Activated naive CD4-positive, alpha-beta T cell treated with anti-CD3 and anti-CD28 coated beads, Interleukin-2, amount 50 U/mL, for 72 hours (primary cell): Measurements from ENCODE around the gene BCAS4. TPM values are rescaled to one million over a fixed set of nuclear protein-coding genes. Genes with fewer than 3 reads are reported as not detected.
"Not testable (repeated sequence)": the region's sequence is repeated elsewhere in the genome, so short reads cannot be mapped to it uniquely, and the experiment has no call there.

Experiments used
- ATAC-seq, 2 donors: fragments of 150-1000 bp; cut with Tn5 transposase; 2 replicates each; pipeline ENCODE4 v1.10.0; 2021; ENCODE audit warnings: mild to moderate bottlenecking in 2 of 2, moderate library complexity in 2 of 2
- DNase-seq, 2 donors: peaks; one replicate each; pipeline ENCODE4 v3.0.0; 2021 to 2022; ENCODE audit warnings: low spot score in 2 of 2
- H3K27ac Mint-ChIP-seq, 2 donors: one replicate each; pipeline ENCODE4 v1.8.0; 2022; ENCODE audit warnings: mild to moderate bottlenecking in 2 of 2, mixed read lengths in 2 of 2
- H3K36me3 Mint-ChIP-seq, 2 donors: one replicate each; pipeline ENCODE4 v1.8.0; 2022; ENCODE audit warnings: mixed read lengths in 2 of 2
- H3K9me3 Mint-ChIP-seq, 2 donors: one replicate each; pipeline ENCODE4 v1.8.0; 2022; ENCODE audit warnings: mixed read lengths in 2 of 2
- total RNA-seq, 2 donors: library from RNA; stranded (reverse); gene quantifications; one replicate each; pipeline ENCODE4 v1.2.3, GENCODE V29; 2022

BCAS4 gene
- total RNA-seq, 2 donors from 2014 or later = 12.6 to 19.3 TPM

- no peak for DNase-seq
- Mint-ChIP-seq H3K36me3 (no peaks in the 10 kb centered on the region), H3K27ac (no peak overlapping the region), H3K9me3 (no peaks in the 10 kb centered on the region)
- ATAC-seq = no peak
These were observed 72.9 kb downstream of the BCAS4 start for GRCh38 chr20:50867805-50868204.

- H3K36me3 Mint-ChIP-seq = no peaks in the 10 kb centered on the region
- H3K27ac Mint-ChIP-seq = peak overlapping the region; percentile 59 to 81
- DNase-seq (no peak), ATAC-seq (no peak)
- H3K9me3 Mint-ChIP-seq = no peaks in the 10 kb centered on the region
These were observed 73.9 kb downstream of the BCAS4 start for GRCh38 chr20:50868509-50869495.

- DNase-seq = no peak
- no peak for ATAC-seq
- no peak overlapping the region for H3K27ac Mint-ChIP-seq
- no peaks in the 10 kb centered on the region for H3K9me3 Mint-ChIP-seq
- H3K36me3 Mint-ChIP-seq = no peaks in the 10 kb centered on the region
These were observed 75.8 kb downstream of the BCAS4 start for GRCh38 chr20:50870561-50871161.

GRCh38 chr20:50872560-50873425 lies 77.9 kb downstream of the BCAS4 start:
- ATAC-seq = no peak
- DNase-seq = no peak
- no peaks in the 10 kb centered on the region for H3K36me3 Mint-ChIP-seq
- H3K9me3 Mint-ChIP-seq = no peaks in the 10 kb centered on the region
- H3K27ac Mint-ChIP-seq = peak overlapping the region; percentile 74 to 77

GRCh38 chr20:50873585-50873984 lies 78.7 kb downstream of the BCAS4 start:
- no peaks in the 10 kb centered on the region for H3K9me3 Mint-ChIP-seq
- no peak for DNase-seq
- no peak for ATAC-seq
- H3K36me3 Mint-ChIP-seq = no peaks in the 10 kb centered on the region
- H3K27ac Mint-ChIP-seq = peak overlapping the region; percentile 60 to 77

GRCh38 chr20:50874111-50874757 lies 79.4 kb downstream of the BCAS4 start:
- H3K27ac Mint-ChIP-seq = peak overlapping the region in 1 of 2 donors; percentile 77
- DNase-seq = no peak
- ATAC-seq = peak in 1 of 2 donors; percentile 18

GRCh38 chr20:50874758-50875665 lies 80.2 kb downstream of the BCAS4 start:
- DNase-seq = no peak
- Mint-ChIP-seq H3K27ac (peak overlapping the region in 1 of 2 donors; percentile 77), H3K36me3 (no peaks in the 10 kb centered on the region), H3K9me3 (no peaks in the 10 kb centered on the region)
- no peak for ATAC-seq

More at GRCh38 chr20:50874111-50874757, 79.4 kb downstream of the BCAS4 start:
- H3K36me3 Mint-ChIP-seq = no peaks in the 10 kb centered on the region
- no peaks in the 10 kb centered on the region for H3K9me3 Mint-ChIP-seq

- H3K9me3 Mint-ChIP-seq = no peaks in the 10 kb centered on the region
- peak overlapping the region in 1 of 2 donors; percentile 74 for H3K27ac Mint-ChIP-seq
- ATAC-seq = no peak
- H3K36me3 Mint-ChIP-seq = no peaks in the 10 kb centered on the region
- DNase-seq = no peak
These were observed 81.3 kb downstream of the BCAS4 start for GRCh38 chr20:50876063-50876685.

GRCh38 chr20:50876816-50877215 lies 82.0 kb downstream of the BCAS4 start:
- ATAC-seq (no peak), DNase-seq (no peak)
- H3K27ac Mint-ChIP-seq = no peak overlapping the region
- H3K9me3 Mint-ChIP-seq = no peaks in the 10 kb centered on the region
- no peaks in the 10 kb centered on the region for H3K36me3 Mint-ChIP-seq

- H3K27ac Mint-ChIP-seq = peak overlapping the region in 1 of 2 donors; percentile 74
- H3K9me3 Mint-ChIP-seq = no peaks in the 10 kb centered on the region
- H3K36me3 Mint-ChIP-seq = no peaks in the 10 kb centered on the region
- ATAC-seq (no peak), DNase-seq (no peak)
These were observed 82.4 kb downstream of the BCAS4 start for GRCh38 chr20:50877232-50877743.

- no peak for ATAC-seq
These were observed 85.0 kb downstream of the BCAS4 start for GRCh38 chr20:50879649-50880550.

GRCh38 chr20:50881759-50882424 lies 87.0 kb downstream of the BCAS4 start:
- not testable (repeated sequence) for H3K9me3 Mint-ChIP-seq, ATAC-seq, H3K27ac Mint-ChIP-seq, DNase-seq, H3K36me3 Mint-ChIP-seq

More at GRCh38 chr20:50879649-50880550, 85.0 kb downstream of the BCAS4 start:
- no peaks in the 10 kb centered on the region for H3K36me3 Mint-ChIP-seq
- peak overlapping the region; percentile 52 to 83 for H3K27ac Mint-ChIP-seq
- no peaks in the 10 kb centered on the region for H3K9me3 Mint-ChIP-seq
- no peak for DNase-seq

GRCh38 chr20:50883856-50884255 lies 89.0 kb downstream of the BCAS4 start:
- ATAC-seq (no peak), DNase-seq (no peak)
- no peaks in the 10 kb centered on the region for H3K9me3 Mint-ChIP-seq
- H3K36me3 Mint-ChIP-seq = peaks cover 0 to 2% of the 10 kb centered on the region in 2 donors
- H3K27ac Mint-ChIP-seq = no peak overlapping the region
